Heart right ventricle (tissue), 16 donors: ENCODE measurements around the gene MPI. TPM values are rescaled to one million over a fixed set of nuclear protein-coding genes. Genes with fewer than 3 reads are reported as not detected.

Experiments
- ATAC-seq, 8 donors: fragments of 200-7000 bp; cut with Tn5 transposase; one replicate each; pipeline ENCODE4 v1.9.1; 2020; ENCODE audit warnings: mild to moderate bottlenecking in 8 of 8, moderate library complexity in 8 of 8, moderate number of reproducible peaks in 1 of 8
- DNase-seq, 2 donors: peaks; one replicate each; pipeline ENCODE4 v3.0.0-alpha.2; 2020
- H3K27ac ChIP-seq, 10 donors: fragments of 200-600 bp; sonication (generic) in 2 of 10; one replicate each; pipeline versions ENCODE4 v1.5.0 to v1.8.0; 2020 to 2022; ENCODE audit warnings: mild to moderate bottlenecking in 3 of 10
- H3K27me3 ChIP-seq, 7 donors: fragments of 200-600 bp; one replicate each; pipeline ENCODE4 v1.8.0; 2021 to 2022; ENCODE audit warnings: mild to moderate bottlenecking in 2 of 7
- H3K36me3 ChIP-seq, 9 donors: fragments of 200-600 bp; sonication (generic) in 1 of 9; one replicate each; pipeline versions ENCODE4 v1.5.0 to v1.8.0; 2020 to 2022; ENCODE audit warnings: mild to moderate bottlenecking in 2 of 9
- H3K4me1 ChIP-seq, 9 donors: fragments of 200-600 bp; sonication (generic) in 1 of 9; one replicate each; pipeline versions ENCODE4 v1.5.0 to v1.8.0; 2020 to 2022; ENCODE audit warnings: mild to moderate bottlenecking in 4 of 9
- H3K4me3 ChIP-seq, 10 donors: fragments of 200-600 bp; sonication (generic) in 2 of 10; one replicate each; pipeline versions ENCODE4 v1.5.0 to v1.8.0; 2020 to 2022; ENCODE audit warnings: mild to moderate bottlenecking in 7 of 10, moderate library complexity in 2 of 10
- H3K9me3 ChIP-seq, 11 donors: fragments of 200-600 bp in 10 of 11; sonication (generic) in 2 of 11; one replicate each; pipeline versions ENCODE4 v1.5.0 to v1.8.0; 2013 to 2022; ENCODE audit warnings: mild to moderate bottlenecking in 2 of 11, control low read depth in 1 of 11, moderate library complexity in 1 of 11
- WGBS, 2 donors: extraction: QIAGEN DNeasy Blood & Tissue Kit; methylation state at CpG; one replicate each; pipeline ENCODE4 v1.1.7; 2013; ENCODE audit warnings: inconsistent platforms in 1 of 2; 5-methylcytosine and 5-hydroxymethylcytosine counted together
- intact Hi-C, 10 donors: fragments of 100-400 bp; cut with DNase I; formaldehyde crosslinking; loops; one replicate each; pipeline versions ENCODE4 v1.11.1 to v1.14.2; 2022
- polyA plus RNA-seq, 2 donors: library from polyadenylated mRNA; stranded (reverse); fragments of 200-250 nt; gene quantifications; one replicate each; pipeline ENCODE4 v1.2.3, GENCODE V29; 2013
- total RNA-seq, 10 donors: library from RNA; stranded (reverse); fragmentation: NEBNext Ultra II Directional in 3 of 10; extraction: Animal tissue kit (Norgen Biotek cat#: 25700) in 3 of 10; gene quantifications; one replicate each; pipeline versions ENCODE4 v1.2.1 to v1.2.4, GENCODE V29; 2021 to 2023
- TF ChIP-seq, protein P1 (sequence below), 9 donors: fragments of 200-600 bp; sonication (generic) in 2 of 9; IDR thresholded peaks; one replicate each; pipeline versions ENCODE4 v1.5.0 to v1.8.0; 2021 to 2022; ENCODE audit warnings: antibody characterized with exemption in 9 of 9, mild to moderate bottlenecking in 5 of 9, moderate library complexity in 1 of 9
- donor health status: Arrhythmogenic right ventricular cardiomyopathy.
- donor health status: ischemic (EF 13 %, LVEDD 7.1; RV severe dilation, severe dysfunction).
- donor health status: healthy with polysubstance abuse.
- donor health status: DM: no; HTN: yes; CAD: no.
- donor health status: DM: no; HTN: no; CAD: no.
- donor health status: ischemic (EF 25% LVEDD 6.9; RV normal size, moderate dysfunction).
- donor health status: ischemic (EF 25% LVEDD 5.7; RV mildly dilated, moderate dysfunction).
- donor health status: healthy.
- donor health status: DM: yes; HTN: yes; CAD: no.
- donor health status: Ischemic cardiomyopathy.
- donor health status: ischemic (EF 35%, LVEDD 5.7; RV mildly dilated, moderate dysfunction).
- donor health status: nonischemic (EF 11% LVEDD 7.7; RV severe dilation, severe dysfunction).
- donor health status: DM: yes; HTN: yes; CAD: no.
- donor health status: PGD.
- donor health status: ischemic (EF 29% LVEDD 5.4; RV normal size, mild dysfunction).
- donor health status: nonischemic (EF 23%, LVEDD 6.1; RV moderate dilation, normal function).

Gene MPI
- total and polyA plus RNA-seq, 12 donors, result 24.4 to 86.4 (median 54.5) TPM

DNA sequence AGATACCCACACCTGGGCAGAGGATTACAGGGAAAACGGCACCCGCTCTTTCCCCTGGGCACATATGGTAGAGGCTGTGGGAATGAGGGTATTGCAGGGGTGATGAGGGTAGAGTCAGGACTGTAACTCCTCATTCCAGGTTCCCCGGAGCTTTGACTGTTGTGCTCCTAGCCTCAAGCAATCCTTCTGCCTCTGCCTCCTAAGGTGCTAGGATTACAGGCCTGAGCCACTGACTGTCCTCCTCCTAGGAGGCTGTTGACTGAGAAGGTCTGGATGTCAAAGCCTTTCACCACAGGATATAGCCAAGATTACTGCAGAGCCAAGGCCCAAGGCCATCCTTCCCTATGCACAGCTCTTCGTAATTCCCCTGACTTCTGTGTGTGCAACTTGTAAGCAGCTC lies 1.1 kb upstream of the MPI start:
- no peak for DNase-seq
- Histone ChIP-seq H3K27ac (peak overlapping the region in 5 of 10 donors; percentile 83 to 93 (median 88)), H3K27me3 (no peaks in the 10 kb centered on the region), H3K4me1 (peaks cover 4 to 60% (median 42%) of the 10 kb centered on the region in 9 donors), H3K4me3 (peak overlapping the region in 1 of 10 donors; percentile 74), H3K9me3 (no peaks in the 10 kb centered on the region), H3K36me3 (peaks cover 0 to 28% (median 4%) of the 10 kb centered on the region in 9 donors)
- TF ChIP-seq, protein P1, sequence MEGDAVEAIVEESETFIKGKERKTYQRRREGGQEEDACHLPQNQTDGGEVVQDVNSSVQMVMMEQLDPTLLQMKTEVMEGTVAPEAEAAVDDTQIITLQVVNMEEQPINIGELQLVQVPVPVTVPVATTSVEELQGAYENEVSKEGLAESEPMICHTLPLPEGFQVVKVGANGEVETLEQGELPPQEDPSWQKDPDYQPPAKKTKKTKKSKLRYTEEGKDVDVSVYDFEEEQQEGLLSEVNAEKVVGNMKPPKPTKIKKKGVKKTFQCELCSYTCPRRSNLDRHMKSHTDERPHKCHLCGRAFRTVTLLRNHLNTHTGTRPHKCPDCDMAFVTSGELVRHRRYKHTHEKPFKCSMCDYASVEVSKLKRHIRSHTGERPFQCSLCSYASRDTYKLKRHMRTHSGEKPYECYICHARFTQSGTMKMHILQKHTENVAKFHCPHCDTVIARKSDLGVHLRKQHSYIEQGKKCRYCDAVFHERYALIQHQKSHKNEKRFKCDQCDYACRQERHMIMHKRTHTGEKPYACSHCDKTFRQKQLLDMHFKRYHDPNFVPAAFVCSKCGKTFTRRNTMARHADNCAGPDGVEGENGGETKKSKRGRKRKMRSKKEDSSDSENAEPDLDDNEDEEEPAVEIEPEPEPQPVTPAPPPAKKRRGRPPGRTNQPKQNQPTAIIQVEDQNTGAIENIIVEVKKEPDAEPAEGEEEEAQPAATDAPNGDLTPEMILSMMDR (IDR thresholded peaks at IDR 0.05), result no peak
- no peak for ATAC-seq
- WGBS, 2 donors, result 87 to 90% methylated on average over 4 of the region's 4 CpGs
- intact Hi-C loops, result no loop called here

DNA sequence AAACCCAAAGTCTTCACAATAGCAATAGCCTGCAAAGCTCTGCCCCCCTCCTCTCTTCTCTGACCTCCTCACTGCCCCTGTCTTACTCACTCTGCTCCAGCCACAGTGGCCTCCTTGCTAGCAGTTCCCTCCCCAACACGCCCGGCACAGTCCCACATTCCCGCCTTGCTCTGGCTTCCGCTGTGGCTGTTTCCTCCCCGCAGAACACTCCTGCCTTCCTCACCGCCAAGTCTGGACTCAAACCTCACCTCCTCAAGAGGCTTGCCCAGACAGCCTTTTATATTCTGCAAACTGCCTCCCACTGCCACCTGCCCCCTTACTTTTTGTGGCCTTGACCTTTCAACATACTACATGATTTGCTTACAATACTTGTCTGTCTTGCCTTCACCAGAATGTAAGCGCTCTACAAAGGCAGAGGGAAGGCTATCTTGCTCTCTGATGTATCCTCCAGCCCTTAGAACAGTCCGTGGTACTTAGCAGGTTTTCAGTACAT lies 406 bp upstream of the MPI start:
- peaks cover 4 to 53% (median 42%) of the 10 kb centered on the region in 9 donors for H3K4me1 ChIP-seq
- H3K27me3 ChIP-seq, result no peaks in the 10 kb centered on the region
- DNase-seq (peak; percentile 40 to 59), ATAC-seq (peak; percentile 40 to 79 (median 63))
- WGBS, 2 donors, result 9 to 12% methylated on average over 8 of the region's 8 CpGs
- TF ChIP-seq, protein P1 (IDR thresholded peaks at IDR 0.05), result no peak
- intact Hi-C loops, result no loop called here
- peak overlapping the region; percentile 56 to 89 (median 78) for H3K4me3 ChIP-seq
- no peaks in the 10 kb centered on the region for H3K9me3 ChIP-seq
- H3K36me3 ChIP-seq, result peaks cover 0 to 32% (median 4%) of the 10 kb centered on the region in 9 donors
- peak overlapping the region; percentile 1 to 93 (median 85) for H3K27ac ChIP-seq

GRCh38 chr15:74890665-74890960 lies 771 bp downstream of the MPI start:
- Histone ChIP-seq H3K27me3 (no peaks in the 10 kb centered on the region), H3K36me3 (peaks cover 0 to 33% (median 4%) of the 10 kb centered on the region in 9 donors), H3K4me3 (peak overlapping the region; percentile 56 to 89 (median 78)), H3K27ac (peak overlapping the region in 9 of 10 donors; percentile 74 to 93 (median 85)), H3K9me3 (no peaks in the 10 kb centered on the region), H3K4me1 (peaks cover 4 to 45% (median 42%) of the 10 kb centered on the region in 9 donors)
- TF ChIP-seq, protein P1 (IDR thresholded peaks at IDR 0.05), result no peak
- ATAC-seq (no peak), DNase-seq (no peak)
- WGBS, 2 donors, result 0 to 5% methylated on average over 1 of the region's 1 CpG
- intact Hi-C loops, result loop anchor here in 2 of 10 donors (10.0 kb wide), 1 partner anchor 46 kb away; the partner anchor contains the start of gene ULK3 (in 2 of the 2)

- Histone ChIP-seq H3K9me3 (no peaks in the 10 kb centered on the region), H3K36me3 (peaks cover 0 to 41% (median 4%) of the 10 kb centered on the region in 9 donors), H3K4me1 (peaks cover 4 to 46% (median 42%) of the 10 kb centered on the region in 9 donors), H3K27me3 (no peaks in the 10 kb centered on the region), H3K27ac (peak overlapping the region in 7 of 10 donors; percentile 68 to 93 (median 85)), H3K4me3 (peak overlapping the region in 1 of 10 donors; percentile 70)
- TF ChIP-seq, protein P1 (IDR thresholded peaks at IDR 0.05), result no peak
- 65 to 72% methylated on average over 3 of the region's 3 CpGs for WGBS, 2 donors
- DNase-seq (no peak), ATAC-seq (peak in 7 of 8 donors; percentile 2 to 53 (median 25))
- intact Hi-C loops, result loop anchor here in 2 of 10 donors (10.0 kb wide), 1 partner anchor 47 kb away; the partner anchor contains the start of gene ULK3 (in 2 of the 2)
Observed at GRCh38 chr15:74891469-74891868, 1.6 kb downstream of the MPI start.
